GM23338 (cell line): Measurements from ENCODE around the gene ARHGEF28. TPM values are rescaled to one million over a fixed set of nuclear protein-coding genes. Genes with fewer than 3 reads are reported as not detected.

Source experiments
- ATAC-seq: fragments of 200-7000 bp; cut with Tn5 transposase; 3 replicates; pipeline ENCODE4 v1.9.1; 2020
- DNase-seq: peaks from one replicate; pipeline ENCODE4 v3.0.0-alpha.2; 2015; ENCODE audit warnings: low spot score
- H2AFZ ChIP-seq: fragments of 200-600 bp; sonication (generic); 2 replicates; pipeline ENCODE4 v1.8.0; 2016; ENCODE audit warnings: antibody characterized with exemption, mild to moderate bottlenecking, moderate library complexity
- H3F3A ChIP-seq: fragments of 200-600 bp; sonication (generic); replicated peaks from 2 replicates; pipeline ENCODE4 v1.8.0; 2017; ENCODE audit warnings: antibody characterized with exemption, mixed run types, low read depth
- H3K27ac ChIP-seq: fragments of 200-600 bp; sonication (generic); 2 replicates; pipeline ENCODE4 v1.6.1; 2016; ENCODE audit warnings: low read depth
- H3K27me3 ChIP-seq: fragments of 200-600 bp; sonication (generic); 2 replicates; pipeline ENCODE4 v1.8.0; 2016; ENCODE audit warnings: mild to moderate bottlenecking, mixed run types, moderate library complexity; ENCODE audit not compliant: insufficient read depth
- H3K36me3 ChIP-seq: fragments of 200-600 bp; sonication (generic); 2 replicates; pipeline ENCODE4 v1.8.0; 2016; ENCODE audit warnings: mild to moderate bottlenecking; ENCODE audit not compliant: insufficient read depth
- H3K4me1 ChIP-seq: fragments of 200-600 bp; sonication (generic); 2 replicates; pipeline ENCODE4 v1.8.0; 2016; ENCODE audit warnings: mild to moderate bottlenecking, moderate library complexity; ENCODE audit not compliant: insufficient read depth
- H3K4me2 ChIP-seq: fragments of 200-600 bp; sonication (generic); 2 replicates; pipeline ENCODE4 v1.7.1; 2017; ENCODE audit warnings: mixed run types
- H3K4me3 ChIP-seq: fragments of 200-600 bp; sonication (generic); 2 replicates; pipeline ENCODE4 v1.6.1; 2016; ENCODE audit warnings: mixed run types
- H3K79me2 ChIP-seq: fragments of 200-600 bp; sonication (generic); replicated peaks from 2 replicates; pipeline ENCODE4 v1.8.0; 2017; ENCODE audit warnings: mild to moderate bottlenecking; ENCODE audit not compliant: insufficient read depth
- H3K9me2 ChIP-seq: fragments of 200-600 bp; sonication (generic); 2 replicates; pipeline ENCODE4 v1.8.0; 2017; ENCODE audit not compliant: insufficient read depth
- H4K20me1 ChIP-seq: fragments of 200-600 bp; sonication (generic); replicated peaks from 2 replicates; pipeline ENCODE4 v1.8.0; 2017; ENCODE audit warnings: mild to moderate bottlenecking; ENCODE audit not compliant: insufficient read depth
- H3K27ac Mint-ChIP-seq: 2 replicates; pipeline ENCODE4 v1.8.0; 2020; ENCODE audit warnings: inconsistent platforms, mild to moderate bottlenecking, moderate library complexity, mixed read lengths
- H3K27me3 Mint-ChIP-seq: 3 replicates; pipeline ENCODE4 v1.8.0; 2022; ENCODE audit warnings: low read depth, mild to moderate bottlenecking, moderate library complexity, mixed read lengths, inconsistent platforms; ENCODE audit not compliant: insufficient read depth, poor library complexity
- H3K36me3 Mint-ChIP-seq: 3 replicates; pipeline ENCODE4 v1.8.0; 2021; ENCODE audit warnings: low read depth, mild to moderate bottlenecking, inconsistent platforms, moderate library complexity, mixed read lengths
- H3K4me1 Mint-ChIP-seq: 3 replicates; pipeline ENCODE4 v1.8.0; 2020; ENCODE audit warnings: mild to moderate bottlenecking, inconsistent platforms, mixed read lengths
- H3K4me3 Mint-ChIP-seq: 3 replicates; pipeline ENCODE4 v1.8.0; 2021; ENCODE audit warnings: moderate library complexity, mild to moderate bottlenecking, inconsistent platforms, mixed read lengths
- H3K9me3 Mint-ChIP-seq: 3 replicates; pipeline ENCODE4 v1.8.0; 2020; ENCODE audit warnings: moderate library complexity, mild to moderate bottlenecking, inconsistent platforms, mixed read lengths
- CREB1 ChIP-seq: fragments of 250-450 bp; sonication (Bioruptor Pico); IDR thresholded peaks from 2 replicates; pipeline ENCODE4 v1.5.0; 2020; ENCODE audit warnings: low read depth, mild to moderate bottlenecking, moderate library complexity
- CTCF ChIP-seq, 2 experiments: fragments of 200-600 bp in 1 of 2; sonication (generic) in 1 of 2; conservative IDR thresholded peaks; 2 replicates each; pipeline versions ENCODE4 v1.5.1 to v1.6.1; 2016 to 2017; ENCODE audit warnings: antibody characterized with exemption in 2 of 2, low read depth in 2 of 2, mild to moderate bottlenecking in 2 of 2, moderate library complexity in 1 of 2
- ETS1 ChIP-seq: IDR thresholded peaks from 2 replicates; pipeline ENCODE4 v1.6.1; 2016; ENCODE audit warnings: antibody characterized with exemption
- EZH2 ChIP-seq: fragments of 200-600 bp; sonication (generic); IDR thresholded peaks from one replicate; pipeline ENCODE4 v1.8.0; 2017; ENCODE audit warnings: antibody characterized with exemption, mild to moderate bottlenecking, low read depth; ENCODE audit not compliant: unreplicated experiment
- EZH2phosphoT487 ChIP-seq: fragments of 200-600 bp; sonication (generic); IDR thresholded peaks from one replicate; pipeline ENCODE4 v1.8.1; 2018; ENCODE audit warnings: antibody characterized with exemption; ENCODE audit not compliant: unreplicated experiment
- POLR2AphosphoS5 ChIP-seq: IDR thresholded peaks from 2 replicates; pipeline ENCODE4 v1.6.1; 2016; ENCODE audit warnings: antibody characterized with exemption, low read depth
- REST ChIP-seq: IDR thresholded peaks from one replicate; pipeline ENCODE4 v1.6.1; 2018; ENCODE audit warnings: antibody characterized with exemption; ENCODE audit not compliant: unreplicated experiment
- STAT1 ChIP-seq: IDR thresholded peaks from one replicate; pipeline ENCODE4 v1.6.1; 2016; ENCODE audit warnings: antibody characterized with exemption; ENCODE audit not compliant: unreplicated experiment
- ZNF114 ChIP-seq: fragments of 250-450 bp; sonication (Bioruptor Pico); IDR thresholded peaks from 2 replicates; pipeline ENCODE4 v1.5.0; 2020; ENCODE audit warnings: mild to moderate bottlenecking, moderate library complexity
- ZNF331 ChIP-seq: fragments of 250-450 bp; sonication (Bioruptor Pico); IDR thresholded peaks from 2 replicates; pipeline ENCODE4 v1.5.0; 2020; ENCODE audit warnings: low read depth, mild to moderate bottlenecking, moderate library complexity
- polyA plus RNA-seq: library from polyadenylated mRNA; unstranded; fragments of >200 nt; fragmentation: Nextera tagmentation; extraction: Ambion mirVana; gene quantifications from 2 replicates; pipeline ENCODE4 v1.2.1, GENCODE V29; 2016
- total RNA-seq: library from RNA; depleted of rRNA; stranded (reverse); fragments of >200 nt; shearing (Covaris generic); gene quantifications from 2 replicates; pipeline ENCODE4 v1.2.3, GENCODE V29; 2014

The ARHGEF28 gene
- total and polyA plus RNA-seq, 2 experiments from 2014 or later: 0.39 to 1.0 TPM

- TF ChIP-seq ETS1 (no peak), EZH2 (no peak), CREB1 (no peak), REST (no peak), ZNF114 (no peak), STAT1 (no peak)
These were observed 239.3 kb downstream of the ARHGEF28 start (continued) for GRCh38 chr5:73865315-73865714.

- H3K27me3 Mint-ChIP-seq: no peaks in the 10 kb centered on the region
- TF ChIP-seq EZH2: no peak
- TF ChIP-seq ZNF331: no peak
- TF ChIP-seq CREB1: no peak
- no peak for TF ChIP-seq ZNF114
- no peak for TF ChIP-seq EZH2phosphoT487
- no peak for TF ChIP-seq POLR2AphosphoS5
- Histone ChIP-seq H3K27me3 (no peaks in the 10 kb centered on the region), H2AFZ (no peak overlapping the region), H3K4me2 (no peak overlapping the region), H3K9me2 (no peaks in the 10 kb centered on the region), H4K20me1 (no peaks in the 10 kb centered on the region), H3F3A (no peaks in the 10 kb centered on the region), H3K27ac (no peak overlapping the region), H3K4me3 (no peak overlapping the region), H3K4me1 (no peaks in the 10 kb centered on the region), H3K36me3 (no peaks in the 10 kb centered on the region), H3K79me2 (no peaks in the 10 kb centered on the region)
- H3K27ac Mint-ChIP-seq: no peak overlapping the region
- H3K4me1 Mint-ChIP-seq: no peaks in the 10 kb centered on the region
- no peaks in the 10 kb centered on the region for H3K36me3 Mint-ChIP-seq
- H3K4me3 Mint-ChIP-seq: no peak overlapping the region
- DNase-seq: no peak
- no peak for ATAC-seq
- no peaks in the 10 kb centered on the region for H3K9me3 Mint-ChIP-seq
These were observed 241.6 kb downstream of the ARHGEF28 start for GRCh38 chr5:73867345-73868335.

- no peak overlapping the region for H3K4me3 Mint-ChIP-seq
- DNase-seq (no peak), ATAC-seq (no peak)
- no peak overlapping the region for H3K27ac ChIP-seq
- no peaks in the 10 kb centered on the region for H3F3A ChIP-seq
- H4K20me1 ChIP-seq: no peaks in the 10 kb centered on the region
- no peaks in the 10 kb centered on the region for H3K4me1 Mint-ChIP-seq
- no peaks in the 10 kb centered on the region for H3K4me1 ChIP-seq
- no peaks in the 10 kb centered on the region for H3K79me2 ChIP-seq
- peaks cover 16% of the 10 kb centered on the region for H3K9me3 Mint-ChIP-seq
- H3K27me3 Mint-ChIP-seq: peaks cover 2% of the 10 kb centered on the region
- H3K4me2 ChIP-seq: no peak overlapping the region
- no peak overlapping the region for H3K4me3 ChIP-seq
- H3K36me3 Mint-ChIP-seq: peaks cover 4% of the 10 kb centered on the region; the same call in 2 of the 3 replicates
- no peaks in the 10 kb centered on the region for H3K27me3 ChIP-seq
- no peak overlapping the region for H3K27ac Mint-ChIP-seq
- H3K36me3 ChIP-seq: no peaks in the 10 kb centered on the region
- H3K9me2 ChIP-seq: no peaks in the 10 kb centered on the region
- H2AFZ ChIP-seq: no peak overlapping the region
- TF ChIP-seq ZNF331 (no peak), ETS1 (no peak), REST (no peak), CTCF (conservative IDR thresholded peaks at IDR 0.05; ENCODE audit: low read depth in 2 of 2) (no peak), CREB1 (no peak), ZNF114 (no peak)
These were observed 257.6 kb downstream of the ARHGEF28 start for GRCh38 chr5:73883646-73884045.
